Measurements from ENCODE around the gene NRXN2.

DNA sequence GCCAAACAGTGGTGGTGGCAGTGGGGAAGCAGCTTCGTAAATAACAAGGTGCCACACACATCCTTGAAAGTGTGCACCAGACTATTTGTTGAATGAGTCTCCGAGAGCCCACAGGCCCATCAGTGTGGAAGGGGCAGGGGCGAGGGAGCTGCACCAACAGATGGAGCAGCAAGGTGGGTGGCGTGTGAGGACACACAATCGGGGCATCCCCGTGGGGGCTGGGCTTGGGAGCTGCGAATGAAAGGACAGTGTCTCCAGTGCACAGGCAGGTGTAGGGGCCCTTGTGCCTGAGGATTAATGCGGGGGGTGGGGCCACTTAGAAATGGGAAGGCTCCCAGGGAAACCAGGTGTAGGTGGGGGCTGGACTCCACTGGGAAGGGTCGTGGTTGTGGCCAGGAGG, 2.8 kb downstream of the NRXN2 start:
- no peak for TF ChIP-seq GATA2 (IDR thresholded peaks at IDR 0.05; ENCODE audit: low read depth, low read length)
- TF ChIP-seq GATA3 (IDR thresholded peaks at IDR 0.05; ENCODE audit: low read depth, low read length) = no peak
